HepG2 (cell line): Measurements from ENCODE around the gene RNU4-1. TPM values are rescaled to one million over a fixed set of nuclear protein-coding genes. Genes with fewer than 3 reads are reported as not detected.

Experiments used
- ARID5B ChIP-seq: IDR thresholded peaks from 2 replicates; pipeline ENCODE4 v1.4.0; 2020; ENCODE audit warnings: mild to moderate bottlenecking, missing genetic modification reagents
- ATF7-NPFF ChIP-seq: sonication (generic); formaldehyde crosslinking; IDR thresholded peaks from 2 replicates; pipeline ENCODE4 v1.8.1; 2023; ENCODE audit warnings: mild to moderate bottlenecking, low read depth, missing genetic modification reagents, moderate library complexity
- ETS1 ChIP-seq: sonication (generic); formaldehyde crosslinking; IDR thresholded peaks from 2 replicates; pipeline ENCODE4 v1.4.0; 2020; ENCODE audit warnings: missing genetic modification reagents
- GPBP1L1 ChIP-seq: sonication (generic); formaldehyde crosslinking; IDR thresholded peaks from 2 replicates; pipeline ENCODE4 v1.5.0; 2020; ENCODE audit warnings: mild to moderate bottlenecking, missing genetic modification reagents
- HDAC2 ChIP-seq: sonication (generic); formaldehyde crosslinking; IDR thresholded peaks from 2 replicates; pipeline ENCODE4 v1.4.0; 2020; ENCODE audit warnings: missing genetic modification reagents
- NFAT5 ChIP-seq: sonication (generic); formaldehyde crosslinking; IDR thresholded peaks from 2 replicates; pipeline ENCODE4 v1.4.0; 2020; ENCODE audit warnings: missing genetic modification reagents
- NR2F1 ChIP-seq, 2 experiments: fragments of 450-650 bp in 1 of 2; formaldehyde crosslinking in 1 of 2; IDR thresholded peaks; 2 replicates each; pipeline versions ENCODE4 v1.5.0 to v1.6.1; 2016 to 2020; ENCODE audit warnings: mild to moderate bottlenecking in 1 of 2, missing compliant biosample characterization in 1 of 2, missing genetic modification reagents in 1 of 2, moderate library complexity in 1 of 2
- XBP1 ChIP-seq: sonication (generic); formaldehyde crosslinking; IDR thresholded peaks from 2 replicates; pipeline ENCODE4 v1.5.0; 2020; ENCODE audit warnings: missing genetic modification reagents
- ZNF234 ChIP-seq: sonication (generic); formaldehyde crosslinking; conservative IDR thresholded peaks from 2 replicates; pipeline ENCODE4 v1.5.1; 2020; ENCODE audit warnings: mild to moderate bottlenecking, missing genetic modification reagents
- ZNF362 ChIP-seq: sonication (generic); formaldehyde crosslinking; IDR thresholded peaks from 2 replicates; pipeline ENCODE4 v1.4.0; 2020; ENCODE audit warnings: missing genetic modification reagents, mild to moderate bottlenecking, borderline replicate concordance
- ZNF556 ChIP-seq: sonication (generic); formaldehyde crosslinking; IDR thresholded peaks from 2 replicates; pipeline ENCODE4 v1.4.0; 2020; ENCODE audit warnings: mild to moderate bottlenecking, missing genetic modification reagents, borderline replicate concordance
- ZNF768 ChIP-seq: sonication (generic); formaldehyde crosslinking; IDR thresholded peaks from 2 replicates; pipeline ENCODE4 v1.4.0; 2020; ENCODE audit warnings: missing genetic modification reagents
- ZSCAN20 ChIP-seq: sonication (generic); formaldehyde crosslinking; IDR thresholded peaks from 2 replicates; pipeline ENCODE4 v1.4.0; 2020; ENCODE audit warnings: missing genetic modification reagents, mild to moderate bottlenecking, borderline replicate concordance
- polyA plus RNA-seq, 8 experiments: library from polyadenylated mRNA; depleted of rRNA in 3 of 8; stranded (reverse) in 7 of 8; unstranded in 1 of 8; fragments of >200 nt; fragmentation: Illumina TruSeq in 4 of 8; extraction: Trizol in 4 of 8; gene quantifications; 2 replicates each; pipeline versions ENCODE4 v1.2.1 to v1.2.3, GENCODE V29; 2011 to 2016; ENCODE audit warnings: low read depth in 4 of 8, missing spikeins in 1 of 8, mixed read lengths in 1 of 8; ENCODE audit not compliant: insufficient read depth in 1 of 8
- total RNA-seq, 5 experiments: library from RNA; depleted of rRNA; stranded (reverse); fragments of >200 nt; fragmentation: Illumina TruSeq; extraction: Trizol; gene quantifications; 2 replicates each; pipeline ENCODE4 v1.2.3, GENCODE V29; 2016; ENCODE audit warnings: low read depth in 1 of 5

The RNU4-1 gene
- total and polyA plus RNA-seq, 2 of the 13 experiments (the other 11 are each of a cell fraction or from before 2014, with no cell fraction given), result 7,407 TPM; not detected in 1

- peak; percentile 49 to 88; a peak in 3 of 4 replicates for TF ChIP-seq NR2F1 (CRISPR knock-in tag; IDR thresholded peaks at IDR 0.05)
- TF ChIP-seq NFAT5 (CRISPR knock-in tag), result no peak
- 0 out of 2 replicates have a peak, but pooled peaks have one; percentile 27 for TF ChIP-seq HDAC2 (CRISPR knock-in tag)
- no peak for TF ChIP-seq XBP1 (CRISPR knock-in tag)
- TF ChIP-seq ZNF234 (CRISPR knock-in tag), result no peak
- no peak for TF ChIP-seq ZSCAN20 (CRISPR knock-in tag)
- TF ChIP-seq ETS1 (CRISPR knock-in tag), result no peak
- no peak for TF ChIP-seq ZNF556 (CRISPR knock-in tag)
- no peak for TF ChIP-seq ZNF362 (CRISPR knock-in tag)
- TF ChIP-seq ZNF768, result no peak
- TF ChIP-seq ARID5B (CRISPR knock-in tag), result 0 out of 2 replicates have a peak, but pooled peaks have one; percentile 21
- TF ChIP-seq ATF7-NPFF (CRISPR knock-in tag), result no peak
- no peak for TF ChIP-seq GPBP1L1 (CRISPR knock-in tag)
Observed at GRCh38 chr12:120342175-120343038, 49.4 kb upstream of the RNU4-1 start (continued).
